SW480 (cell line): Measurements from ENCODE around the gene HNRNPF.
"Not testable (repeated sequence)": the region's sequence is repeated elsewhere in the genome, so short reads cannot be mapped to it uniquely, and the experiment has no call there.

Experiments
- DNase-seq: peaks from one replicate; pipeline ENCODE4 v3.0.0-alpha.2; 2016; ENCODE audit warnings: low spot score

HNRNPF gene

DNA sequence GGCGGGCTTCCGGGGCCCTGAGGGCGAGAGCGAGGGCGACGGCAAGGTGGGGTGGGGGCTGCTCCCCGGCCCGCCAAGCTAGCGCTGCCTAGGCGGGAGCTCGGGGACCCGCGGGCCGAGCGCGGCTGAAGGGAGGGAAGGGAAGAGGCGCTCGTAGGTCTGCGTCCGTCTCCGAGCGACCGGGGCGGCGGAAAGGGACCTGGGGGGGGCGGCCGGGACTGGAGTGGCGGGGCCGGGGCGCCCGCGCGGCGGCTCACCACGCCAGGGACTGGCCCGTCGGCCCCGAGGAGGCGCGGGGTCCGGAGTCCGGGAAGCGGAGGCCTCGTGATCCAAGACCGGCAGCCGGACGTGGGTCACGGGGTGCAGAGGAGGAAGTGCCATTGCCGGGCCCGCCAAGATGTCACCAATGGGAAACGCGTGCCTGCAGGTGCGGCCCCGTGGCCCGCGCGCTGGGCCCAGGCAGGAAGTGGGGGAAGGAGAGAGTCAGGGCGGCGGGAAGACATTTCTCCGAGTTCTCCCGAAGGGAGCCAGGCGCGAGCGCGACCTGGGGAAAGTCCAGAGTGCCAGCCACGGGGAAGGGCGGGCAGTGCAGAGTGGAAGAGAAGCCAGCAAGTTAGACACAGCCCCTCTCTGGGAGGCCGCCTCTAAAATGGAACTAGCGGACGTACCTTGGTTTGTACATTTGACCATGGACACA lies 11.9 kb downstream of the HNRNPF start:
- peak; percentile 93 for DNase-seq

GRCh38 chr10:43396061-43396927 lies 12.7 kb downstream of the HNRNPF start:
- peak; percentile 72 for DNase-seq

GRCh38 chr10:43395571-43396060 lies 13.4 kb downstream of the HNRNPF start:
- DNase-seq = no peak

DNA sequence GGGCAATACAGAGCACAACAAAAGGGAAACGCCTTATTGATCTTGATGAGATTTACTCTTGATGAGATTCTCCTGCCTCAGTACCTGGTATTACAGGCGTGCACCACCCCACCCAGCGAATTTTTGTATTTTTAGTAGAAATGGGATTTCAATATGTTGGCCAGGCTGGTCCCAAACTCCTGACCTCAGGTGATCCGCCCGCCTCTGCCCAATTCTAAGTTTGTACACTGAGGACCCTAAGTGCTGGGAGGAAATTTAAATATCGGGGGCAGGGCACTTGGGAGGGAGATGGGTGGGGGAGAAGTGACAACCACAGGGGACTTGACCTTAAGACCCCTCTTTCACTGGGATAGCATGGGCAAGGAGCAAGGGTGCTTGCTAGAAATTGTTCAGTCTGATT lies 14.1 kb downstream of the HNRNPF start:
- DNase-seq = no peak

GRCh38 chr10:43393606-43394360 lies 15.2 kb downstream of the HNRNPF start:
- DNase-seq = no peak

- DNase-seq = not testable (repeated sequence)
Measured at GRCh38 chr10:43393186-43393585, 15.8 kb downstream of the HNRNPF start.

DNA sequence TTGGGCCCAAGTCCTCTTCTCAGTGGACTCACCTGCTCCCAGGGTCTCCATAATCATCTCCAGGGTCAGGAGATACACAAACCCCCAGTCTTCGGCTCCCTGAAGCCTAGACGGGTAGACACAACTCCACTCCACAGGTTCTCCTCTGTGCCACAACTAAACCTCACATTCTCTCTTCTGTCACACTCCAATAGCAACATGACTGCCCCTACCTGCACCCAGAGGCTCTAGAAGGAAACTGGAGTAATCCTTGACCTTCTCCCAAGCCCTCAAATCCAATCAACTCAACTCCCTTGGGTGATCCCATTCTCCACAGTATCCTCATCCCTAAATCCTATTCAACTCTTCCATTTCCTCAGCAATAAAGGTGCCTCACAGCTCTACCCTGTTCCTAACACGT lies 16.2 kb downstream of the HNRNPF start:
- DNase-seq = no peak

- DNase-seq = no peak
Measured at GRCh38 chr10:43391496-43391895, 17.5 kb downstream of the HNRNPF start.

- DNase-seq = peak; percentile 43
Measured at GRCh38 chr10:43390759-43391158, 18.2 kb downstream of the HNRNPF start.

DNA sequence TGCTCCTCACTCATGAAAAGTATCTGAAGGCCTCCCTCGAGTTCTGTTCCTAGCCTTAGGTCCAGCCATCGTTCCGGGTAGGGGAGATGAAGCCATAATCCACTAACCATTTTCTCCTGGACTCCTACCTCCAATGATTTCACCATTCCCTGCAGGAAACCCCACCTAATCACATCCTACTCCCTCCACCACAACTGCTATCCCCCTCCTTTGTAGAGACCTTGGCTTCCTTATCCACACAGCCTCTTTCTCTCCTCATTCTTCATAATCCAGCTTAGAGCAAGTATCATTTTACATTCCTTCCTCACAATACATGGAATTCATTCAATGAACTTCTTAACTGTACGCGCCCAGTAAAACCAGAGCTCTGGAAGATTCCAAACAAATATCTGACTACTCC lies 18.7 kb downstream of the HNRNPF start:
- DNase-seq = no peak

DNA sequence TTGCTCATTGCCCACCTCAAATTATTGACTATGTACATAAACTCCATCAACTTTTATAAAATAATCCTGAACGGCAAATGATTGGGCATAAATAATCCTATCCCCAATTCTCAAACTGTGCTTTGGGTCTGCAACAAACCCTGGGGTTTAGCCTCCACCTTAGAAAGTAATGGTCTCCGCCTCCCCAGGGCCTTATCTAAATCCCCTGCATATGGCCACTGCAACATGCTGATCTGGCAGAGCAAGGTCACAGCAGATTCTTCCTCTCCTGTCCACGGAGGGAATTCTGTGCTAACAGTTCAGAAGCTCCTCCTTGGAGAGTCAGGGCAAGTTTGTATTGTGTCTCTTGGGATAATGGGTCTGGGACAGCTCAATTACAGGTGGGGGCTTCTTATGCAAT lies 19.1 kb downstream of the HNRNPF start:
- no peak for DNase-seq

DNA sequence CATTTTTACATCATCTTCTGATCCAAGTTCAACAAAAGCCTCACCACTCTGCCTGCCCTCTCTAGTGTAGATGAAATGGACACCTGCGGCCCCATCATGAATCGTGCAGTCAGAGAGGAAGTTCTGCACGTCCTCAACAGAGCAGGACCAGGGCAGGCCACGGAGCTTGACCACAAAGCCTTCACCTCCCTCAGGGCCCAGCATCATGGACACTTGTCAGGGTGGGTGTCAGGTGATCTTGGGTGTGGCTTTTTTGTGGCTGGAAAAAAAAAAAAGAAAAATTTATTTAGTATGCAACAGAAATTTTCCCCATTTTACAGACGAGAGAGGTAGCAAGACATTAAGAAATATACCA lies 21.3 kb downstream of the HNRNPF start:
- no peak for DNase-seq

- no peak for DNase-seq
Measured at GRCh38 chr10:43386981-43387677, 21.9 kb downstream of the HNRNPF start.

- DNase-seq = no peak
Measured at GRCh38 chr10:43386549-43386948, 22.4 kb downstream of the HNRNPF start.

DNA sequence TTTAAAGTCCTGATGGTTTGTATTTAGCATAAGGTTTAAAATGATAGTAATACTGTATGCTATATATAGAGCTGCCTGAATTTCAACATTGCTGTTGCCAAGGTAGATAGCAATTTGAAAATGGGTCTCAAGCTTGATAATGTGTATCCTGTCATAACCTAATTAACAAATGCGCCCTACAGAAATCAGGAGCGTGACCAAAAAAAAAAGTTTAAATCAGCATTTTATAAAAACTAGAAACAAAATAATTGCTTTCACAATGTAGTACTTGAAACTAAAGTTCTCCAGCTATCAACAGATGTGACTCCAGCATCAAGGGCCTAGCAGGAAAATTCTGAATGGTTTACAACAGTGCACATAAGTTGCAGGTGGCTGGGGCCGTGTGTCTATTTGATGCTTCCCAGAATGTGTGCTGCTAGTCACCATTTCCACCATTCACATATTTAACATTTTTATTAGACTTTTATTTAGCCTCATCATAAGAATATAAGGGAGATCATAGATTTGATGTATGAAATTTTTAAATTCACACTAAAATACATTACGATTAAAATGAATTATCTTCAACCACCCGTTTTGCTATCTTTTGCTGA lies 23.5 kb downstream of the HNRNPF start:
- DNase-seq = no peak

GRCh38 chr10:43384252-43385221 lies 24.4 kb downstream of the HNRNPF start:
- DNase-seq = no peak

DNA sequence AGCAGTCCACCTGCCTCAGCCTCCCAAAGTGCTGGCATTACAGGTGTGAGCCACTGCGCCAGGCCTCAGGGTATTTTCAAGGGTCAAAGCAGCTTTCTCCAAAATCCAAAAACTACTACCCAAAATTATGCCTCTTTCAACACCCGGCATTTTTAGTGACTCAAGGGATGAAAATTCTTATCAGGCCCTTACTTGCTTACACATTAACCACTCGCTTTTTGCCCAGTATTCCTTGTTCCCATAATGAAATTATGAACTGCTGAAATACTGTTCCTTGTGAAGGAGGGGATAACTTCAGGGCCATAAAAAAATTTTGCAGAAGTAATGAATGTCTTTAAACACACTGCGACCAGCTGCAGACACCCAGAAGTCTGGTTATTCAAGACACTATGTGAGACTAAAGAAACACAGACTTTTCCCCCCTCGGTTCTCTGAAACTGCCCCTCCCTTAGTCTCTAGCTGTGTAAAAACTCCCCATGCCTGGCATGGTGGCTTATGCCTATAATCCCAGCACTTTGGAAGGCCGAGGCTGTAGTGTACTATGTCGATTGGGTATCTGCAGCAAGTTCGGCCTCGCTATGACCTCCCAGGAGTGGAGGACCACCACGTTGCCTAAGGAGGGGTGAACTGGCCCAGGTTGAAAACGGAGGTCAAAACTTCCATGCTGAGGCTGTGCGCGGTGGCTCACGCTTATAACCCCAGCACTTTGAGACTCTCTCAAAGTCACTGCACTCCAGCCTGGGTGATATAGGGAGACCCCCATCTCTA lies 25.6 kb downstream of the HNRNPF start:
- DNase-seq = no peak

GRCh38 chr10:43380610-43381222 lies 28.3 kb downstream of the HNRNPF start:
- DNase-seq = peak; percentile 92

- peak; percentile 31 for DNase-seq
Measured at GRCh38 chr10:43377424-43377883, 31.5 kb downstream of the HNRNPF start.
